ENCODE data around the gene ATG14. TPM values are rescaled to one million over a fixed set of nuclear protein-coding genes. Genes with fewer than 3 reads are reported as not detected.

The ATG14 gene
- total RNA-seq, 2 donors from 2014 or later, result 12.5 to 21.9 TPM

DNA sequence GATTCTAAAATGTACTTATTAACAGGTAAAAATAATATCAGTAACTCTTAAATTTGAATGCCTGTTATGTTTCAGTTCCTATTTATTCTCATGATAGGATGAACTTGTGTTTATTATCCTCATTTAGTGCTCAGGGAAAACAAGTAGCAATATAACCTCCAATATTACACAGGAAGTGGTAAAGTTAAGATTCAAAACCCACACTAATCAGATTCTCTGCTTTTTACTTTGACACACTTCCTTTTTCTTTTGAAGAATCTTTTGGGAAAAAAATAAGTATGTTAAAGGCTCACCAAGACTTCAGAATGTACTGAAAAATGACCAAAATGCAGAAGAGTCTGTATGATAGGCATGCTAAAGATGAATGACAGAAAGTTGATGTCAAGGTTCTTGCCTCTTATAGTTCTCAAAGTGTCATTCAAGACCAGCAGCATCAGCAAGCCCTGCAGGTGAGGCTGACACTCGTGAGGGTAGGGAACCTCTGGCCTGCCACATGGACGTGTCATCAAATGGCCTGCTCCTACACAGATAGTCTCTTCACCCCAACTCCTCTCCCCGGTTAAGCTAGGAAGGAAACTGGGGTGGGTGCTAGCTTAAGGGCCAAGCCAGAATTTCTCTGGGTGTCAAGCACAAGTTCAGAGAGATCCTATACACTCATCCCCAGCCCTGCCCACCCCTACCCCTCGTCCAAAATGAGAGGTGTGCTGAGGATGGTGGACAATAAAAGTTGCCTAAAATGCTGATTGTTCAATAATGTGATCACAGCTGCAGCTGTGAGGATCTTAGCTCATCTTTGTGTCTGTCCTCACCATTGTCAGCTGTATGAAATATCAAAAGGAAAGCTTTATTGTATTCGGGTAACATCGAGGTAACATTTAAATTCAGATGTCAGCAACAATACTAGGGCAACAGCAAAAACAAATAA, 22.5 kb upstream of the ATG14 start:
- Histone ChIP-seq H3K4me1 (replicated peaks) (no peaks in the 10 kb centered on the region), H3K4me3 (no peak overlapping the region), H3K27ac (no peak overlapping the region), H3K36me3 (no peaks in the 10 kb centered on the region), H3K27me3 (replicated peaks; ENCODE audit: insufficient read depth) (no peaks in the 10 kb centered on the region), H3K9me3 (no peaks in the 10 kb centered on the region)
- 59% methylated on average over 6 of the region's 6 CpGs for whole genome bisulfite sequencing
- TF ChIP-seq POLR2AphosphoS5 (IDR thresholded peaks at IDR 0.05), result no peak
- TF ChIP-seq, protein P1, sequence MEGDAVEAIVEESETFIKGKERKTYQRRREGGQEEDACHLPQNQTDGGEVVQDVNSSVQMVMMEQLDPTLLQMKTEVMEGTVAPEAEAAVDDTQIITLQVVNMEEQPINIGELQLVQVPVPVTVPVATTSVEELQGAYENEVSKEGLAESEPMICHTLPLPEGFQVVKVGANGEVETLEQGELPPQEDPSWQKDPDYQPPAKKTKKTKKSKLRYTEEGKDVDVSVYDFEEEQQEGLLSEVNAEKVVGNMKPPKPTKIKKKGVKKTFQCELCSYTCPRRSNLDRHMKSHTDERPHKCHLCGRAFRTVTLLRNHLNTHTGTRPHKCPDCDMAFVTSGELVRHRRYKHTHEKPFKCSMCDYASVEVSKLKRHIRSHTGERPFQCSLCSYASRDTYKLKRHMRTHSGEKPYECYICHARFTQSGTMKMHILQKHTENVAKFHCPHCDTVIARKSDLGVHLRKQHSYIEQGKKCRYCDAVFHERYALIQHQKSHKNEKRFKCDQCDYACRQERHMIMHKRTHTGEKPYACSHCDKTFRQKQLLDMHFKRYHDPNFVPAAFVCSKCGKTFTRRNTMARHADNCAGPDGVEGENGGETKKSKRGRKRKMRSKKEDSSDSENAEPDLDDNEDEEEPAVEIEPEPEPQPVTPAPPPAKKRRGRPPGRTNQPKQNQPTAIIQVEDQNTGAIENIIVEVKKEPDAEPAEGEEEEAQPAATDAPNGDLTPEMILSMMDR (IDR thresholded peaks at IDR 0.05), result no peak
- TF ChIP-seq POLR2A (IDR thresholded peaks at IDR 0.05), result no peak
- intact Hi-C loops (cut with DNase I), result loop anchor here (5.0 kb wide), 2 partner anchors 222 to 1048 kb away; no protein-coding TSS in a partner anchor
- DNase-seq (ENCODE audit: low spot score), result no peak

- no peak for TF ChIP-seq POLR2AphosphoS5 (IDR thresholded peaks at IDR 0.05)
- TF ChIP-seq POLR2A (IDR thresholded peaks at IDR 0.05), result no peak
- TF ChIP-seq, protein P1 (IDR thresholded peaks at IDR 0.05), result no peak
- intact Hi-C loops (cut with DNase I), result loop anchor here (5.0 kb wide), 2 partner anchors 220 to 1050 kb away; no protein-coding TSS in a partner anchor
- no peak overlapping the region for H3K4me3 ChIP-seq
- H3K9me3 ChIP-seq, result no peaks in the 10 kb centered on the region
- no peaks in the 10 kb centered on the region for H3K4me1 ChIP-seq (replicated peaks)
- no peaks in the 10 kb centered on the region for H3K27me3 ChIP-seq (replicated peaks; ENCODE audit: insufficient read depth)
- H3K36me3 ChIP-seq, result no peaks in the 10 kb centered on the region
- WGBS, result 74% methylated on average over 3 of the region's 3 CpGs
- H3K27ac ChIP-seq, result no peak overlapping the region
- no peak for DNase-seq (ENCODE audit: low spot score)
Measured at GRCh38 chr14:55432628-55433027, 21.0 kb upstream of the ATG14 start.

- H3K27ac ChIP-seq, result no peak overlapping the region
- H3K36me3 ChIP-seq, result no peaks in the 10 kb centered on the region
- TF ChIP-seq POLR2A (IDR thresholded peaks at IDR 0.05), result no peak
- TF ChIP-seq, protein P1 (IDR thresholded peaks at IDR 0.05), result peak in 3 of 4 experiments; percentile 36 to 65 (median 55)
- TF ChIP-seq POLR2AphosphoS5 (IDR thresholded peaks at IDR 0.05), result peak; percentile 70
- no peaks in the 10 kb centered on the region for H3K27me3 ChIP-seq (replicated peaks; ENCODE audit: insufficient read depth)
- no peaks in the 10 kb centered on the region for H3K4me1 ChIP-seq (replicated peaks)
- intact Hi-C loops (cut with DNase I), result loop anchor here (5.0 kb wide), 2 partner anchors 218 to 1052 kb away; no protein-coding TSS in a partner anchor
- no peak overlapping the region for H3K4me3 ChIP-seq
- WGBS, result 4% methylated on average over 1 of the region's 1 CpG
- no peaks in the 10 kb centered on the region for H3K9me3 ChIP-seq
- DNase-seq (ENCODE audit: low spot score), result peak; percentile 71
Measured at GRCh38 chr14:55430024-55430690, 18.5 kb upstream of the ATG14 start.

GRCh38 chr14:55427439-55427838, 15.8 kb upstream of the ATG14 start:
- 44% methylated on average over 7 of the region's 7 CpGs for WGBS
- no peak overlapping the region for H3K27ac ChIP-seq
- intact Hi-C loops (cut with DNase I), result no loop called here
- H3K4me1 ChIP-seq (replicated peaks), result no peaks in the 10 kb centered on the region
- TF ChIP-seq POLR2AphosphoS5 (IDR thresholded peaks at IDR 0.05), result no peak
- TF ChIP-seq POLR2A (IDR thresholded peaks at IDR 0.05), result no peak
- TF ChIP-seq, protein P1 (IDR thresholded peaks at IDR 0.05), result no peak
- H3K27me3 ChIP-seq (replicated peaks; ENCODE audit: insufficient read depth), result no peaks in the 10 kb centered on the region
- no peak overlapping the region for H3K4me3 ChIP-seq
- H3K9me3 ChIP-seq, result no peaks in the 10 kb centered on the region
- no peaks in the 10 kb centered on the region for H3K36me3 ChIP-seq
- DNase-seq (ENCODE audit: low spot score), result no peak

All from prostate gland (tissue), 2 donors.